HG03354 (cell line): ENCODE measurements around the gene VGF.
"Not testable (repeated sequence)": the region's sequence is repeated elsewhere in the genome, so short reads cannot be mapped to it uniquely, and the experiment has no call there.

Source experiments
- ATAC-seq: cut with Tn5 transposase; IDR thresholded peaks from one replicate; pipeline ENCODE4 v1.9.1; 2021; ENCODE audit warnings: mild to moderate bottlenecking; ENCODE audit not compliant: unreplicated experiment, poor library complexity, severe bottlenecking

The VGF gene

DNA sequence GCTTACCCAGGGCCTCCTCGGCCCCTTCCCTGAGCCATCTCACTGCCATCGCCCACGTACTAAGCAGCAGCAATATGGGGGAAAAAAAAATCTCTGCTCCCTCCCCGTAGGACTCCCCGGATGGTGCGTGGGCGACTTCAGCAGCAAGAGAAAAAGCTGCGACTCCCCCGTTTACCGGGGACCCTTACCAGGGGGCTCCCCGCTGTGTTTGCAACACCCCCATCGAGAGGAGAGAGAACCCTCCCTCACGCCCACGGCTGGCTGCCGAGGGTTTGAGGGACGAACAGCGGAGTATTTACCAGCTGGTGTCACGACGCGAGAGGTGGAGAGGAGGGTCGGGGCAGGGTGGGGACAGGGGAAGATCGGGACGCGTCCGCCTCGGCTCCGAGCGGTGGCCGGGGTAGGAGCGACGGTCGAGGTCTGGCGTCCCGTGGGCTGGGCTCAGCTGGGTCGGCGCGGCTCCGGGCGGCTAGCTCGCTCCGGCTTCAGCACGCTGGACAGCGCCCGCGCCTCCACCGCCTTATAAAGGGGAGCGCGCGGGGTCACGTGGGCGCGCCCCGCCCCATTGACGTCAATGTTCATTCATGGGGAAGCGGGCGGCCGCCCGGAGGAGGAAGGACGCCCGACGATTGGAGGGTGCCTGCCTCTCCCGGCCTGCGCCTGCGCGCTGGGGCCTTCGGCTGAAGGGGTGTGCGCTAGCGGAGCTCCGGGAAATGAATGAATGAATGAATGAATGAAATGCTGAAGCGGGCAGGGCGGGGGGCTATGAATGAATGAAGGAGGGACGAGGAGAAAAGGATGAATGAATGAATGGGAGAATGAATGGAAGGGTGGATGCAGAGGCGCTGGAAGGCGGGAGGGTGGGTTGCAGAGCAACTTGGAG is at the start of gene VGF:
TSS of gene VGF (minus strand) at position 495 of the 883 bp plus-strand sequence. CDS start 726 bp downstream, outside the sequence.
- peak; percentile 62 for ATAC-seq

GRCh38 chr7:101212014-101212413 is 46.6 kb upstream of the VGF start:
- ATAC-seq: no peak

- no peak for ATAC-seq
Measured at GRCh38 chr7:101211501-101211900, 46.1 kb upstream of the VGF start.

- no peak for ATAC-seq
Measured at GRCh38 chr7:101210143-101210542, 44.8 kb upstream of the VGF start.

- no peak for ATAC-seq
Measured at GRCh38 chr7:101208794-101209193, 43.4 kb upstream of the VGF start.

DNA sequence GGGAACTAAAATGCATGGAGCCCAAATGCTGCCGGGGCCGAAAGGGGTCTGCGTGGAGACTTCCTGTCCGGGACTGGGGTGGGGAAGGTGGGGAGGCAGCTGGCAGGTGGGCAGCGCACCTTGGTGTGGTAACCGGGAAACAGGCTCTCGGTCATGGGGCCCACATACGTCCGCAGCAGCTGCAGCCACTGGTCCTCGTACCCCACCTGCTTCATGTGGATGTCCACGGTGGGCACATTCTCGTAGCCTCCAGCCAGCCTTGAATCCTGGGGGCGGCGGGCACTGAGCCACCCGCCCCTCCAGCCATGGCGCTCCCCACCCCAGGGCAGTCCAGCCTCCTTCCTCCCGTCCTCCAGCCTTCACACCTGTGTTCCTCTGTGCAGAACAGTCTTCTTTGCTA is 42.1 kb upstream of the VGF start:
- ATAC-seq: no peak

DNA sequence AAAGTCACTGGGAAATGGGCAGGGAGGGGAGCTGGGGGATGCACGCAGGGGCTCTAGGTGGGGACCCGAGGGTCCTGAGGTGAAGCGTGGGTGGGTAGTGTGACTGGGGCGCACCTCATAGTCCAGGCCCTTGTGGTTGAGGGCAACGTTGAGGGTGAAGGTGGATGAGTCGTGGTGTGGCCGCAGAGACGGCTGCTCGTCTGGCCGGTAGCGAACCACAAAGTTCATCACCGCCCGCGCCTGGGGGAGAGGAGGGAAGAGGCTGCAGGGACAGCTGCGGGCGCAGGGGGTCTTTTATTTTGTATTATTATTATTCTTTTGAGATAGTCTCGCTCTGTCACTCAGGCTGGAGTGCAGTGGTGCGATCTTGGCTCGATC is 41.3 kb upstream of the VGF start:
- no peak for ATAC-seq

DNA sequence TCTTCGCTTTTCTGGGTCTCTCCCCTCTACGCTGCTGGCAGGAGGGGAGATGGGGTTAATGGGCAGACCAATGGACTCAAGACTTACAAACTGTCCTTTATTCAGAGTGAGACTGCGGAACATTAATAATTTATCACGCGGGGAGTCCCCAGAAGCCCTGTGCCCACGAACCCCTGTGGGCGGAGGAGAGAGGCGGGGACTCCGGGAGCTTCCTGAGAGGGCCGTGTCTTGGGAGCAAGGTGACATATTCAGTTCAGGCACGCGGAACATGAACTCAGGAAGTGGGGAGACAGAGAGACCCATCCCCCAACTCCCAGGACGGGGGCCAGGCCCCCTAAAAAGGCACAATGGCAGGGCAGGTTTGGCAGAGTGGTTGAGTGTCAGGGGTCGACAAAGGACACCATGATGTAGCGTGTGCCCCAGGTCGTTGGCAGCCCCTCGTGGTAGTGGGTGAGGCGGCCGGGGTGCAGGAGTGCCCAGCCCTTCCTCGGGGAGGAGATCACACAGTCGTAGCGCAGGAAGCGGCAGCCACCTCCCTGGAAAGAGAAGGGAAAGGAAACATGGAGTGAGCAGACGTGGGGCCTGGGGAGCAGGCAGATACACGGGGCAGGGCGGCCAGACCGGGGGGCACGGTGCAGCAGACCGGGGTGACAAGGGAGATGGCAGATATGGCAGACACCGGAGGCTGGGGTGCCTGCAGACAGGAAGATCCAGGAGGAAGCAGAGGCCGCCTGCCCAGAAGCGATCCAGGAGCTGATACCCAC is 40.7 kb upstream of the VGF start:
- no peak for ATAC-seq

- ATAC-seq: not testable (repeated sequence)
Measured at GRCh38 chr7:101203740-101204738, 38.7 kb upstream of the VGF start.

- no peak for ATAC-seq
Measured at GRCh38 chr7:101202603-101202918, 37.2 kb upstream of the VGF start.

GRCh38 chr7:101201695-101202602 is 36.6 kb upstream of the VGF start:
- no peak for ATAC-seq

DNA sequence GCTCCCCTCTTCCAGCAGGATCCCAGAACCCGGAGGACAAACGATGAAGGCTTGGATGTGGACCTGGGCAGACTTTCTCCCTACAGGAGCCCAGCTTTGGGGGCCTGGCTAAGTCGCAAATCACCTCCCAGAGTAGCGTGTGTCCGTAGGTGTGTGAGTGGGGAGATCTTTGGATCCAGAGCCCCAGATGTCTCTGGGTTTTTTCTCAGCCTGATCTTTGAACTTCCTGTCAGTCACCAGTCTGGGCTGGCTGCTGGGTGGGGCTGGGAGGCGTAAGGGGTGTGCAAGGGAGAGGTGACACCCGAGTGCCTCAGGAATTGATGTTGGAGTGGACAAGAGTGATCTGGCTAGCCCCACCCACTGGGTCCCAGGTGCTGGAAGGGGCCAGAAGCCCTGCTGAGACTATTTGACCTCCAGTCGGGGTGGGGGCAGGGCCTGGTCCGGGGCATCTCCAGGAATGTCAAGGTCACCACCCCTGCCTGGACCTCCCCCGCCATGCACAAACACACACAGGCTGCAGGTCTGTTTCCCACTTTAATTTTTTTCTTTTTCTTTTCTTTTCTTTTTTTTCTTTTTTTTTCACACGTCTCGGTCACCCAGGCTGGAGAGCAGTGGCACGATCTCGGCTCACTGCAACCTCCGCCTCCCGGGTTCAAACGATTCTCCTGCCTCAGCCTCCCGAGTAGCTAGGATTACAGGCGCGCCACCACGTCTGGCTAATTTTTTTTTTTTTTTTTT is 35.7 kb upstream of the VGF start, which contains the start of gene MOGAT3:
TSS of gene MOGAT3 (minus strand) at position 175 of the 738 bp plus-strand sequence. CDS start 182 bp downstream, outside the sequence.
- ATAC-seq: no peak

- no peak for ATAC-seq
Measured at GRCh38 chr7:101200504-101200861, 35.1 kb upstream of the VGF start.

DNA sequence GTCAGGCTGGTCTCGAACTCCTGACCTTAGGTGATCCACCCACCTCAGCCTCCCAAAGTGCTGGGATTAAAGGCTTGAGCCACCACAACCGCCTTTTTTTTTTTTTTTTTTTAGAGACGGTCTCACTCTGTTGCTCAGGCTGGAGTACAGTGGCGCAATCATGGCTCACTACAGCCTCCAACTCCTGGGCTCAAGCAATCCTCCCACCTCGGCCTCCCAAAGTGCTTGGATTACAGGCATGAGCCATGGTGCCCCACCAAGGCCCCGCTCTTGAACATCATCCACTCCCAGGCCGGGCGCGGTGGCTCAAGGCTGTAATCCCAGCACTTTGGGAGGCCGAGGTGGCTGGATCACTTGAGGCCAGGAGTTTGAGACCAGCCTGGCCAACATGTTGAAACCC is 34.2 kb upstream of the VGF start:
- not testable (repeated sequence) for ATAC-seq

DNA sequence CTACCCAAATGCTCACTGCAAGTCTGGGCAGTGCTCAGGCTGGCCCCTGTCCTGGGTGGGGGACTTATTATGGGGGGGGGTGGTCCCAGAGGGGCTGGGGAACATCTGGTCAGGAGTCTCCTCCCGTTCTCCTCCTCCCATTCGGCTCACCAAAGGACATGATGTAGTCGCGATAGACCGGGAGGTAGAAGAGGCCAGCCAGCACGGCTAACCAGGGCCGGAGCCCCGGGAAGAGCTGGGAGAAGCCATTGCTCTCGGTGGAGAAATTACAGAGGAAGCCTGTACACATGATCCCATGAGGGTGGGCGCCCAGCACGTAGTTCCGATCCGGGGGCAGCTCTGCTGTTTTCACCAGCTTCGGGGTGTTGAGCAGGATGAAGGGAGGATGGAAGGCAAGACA is 33.1 kb upstream of the VGF start:
- ATAC-seq: no peak

DNA sequence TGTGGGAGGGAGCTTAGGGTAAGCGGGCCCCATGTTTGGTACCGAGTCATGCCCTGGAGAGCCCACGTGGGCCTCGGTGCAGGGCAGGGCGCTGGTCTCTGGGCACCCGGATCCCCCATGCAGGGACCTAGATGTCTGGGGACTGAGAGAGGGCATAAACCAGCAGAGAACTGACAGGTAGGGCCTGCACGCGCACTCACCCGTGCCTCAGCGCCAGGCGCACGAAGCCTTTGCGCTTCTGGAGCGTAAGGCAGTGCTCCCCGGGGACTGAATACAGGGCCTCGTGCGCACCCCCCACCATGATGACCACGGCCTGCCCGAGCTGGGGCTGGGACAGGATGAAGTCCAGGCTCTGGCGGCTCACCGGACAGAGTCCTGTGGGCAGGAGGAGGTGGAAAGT is 32.6 kb upstream of the VGF start:
- ATAC-seq: no peak

DNA sequence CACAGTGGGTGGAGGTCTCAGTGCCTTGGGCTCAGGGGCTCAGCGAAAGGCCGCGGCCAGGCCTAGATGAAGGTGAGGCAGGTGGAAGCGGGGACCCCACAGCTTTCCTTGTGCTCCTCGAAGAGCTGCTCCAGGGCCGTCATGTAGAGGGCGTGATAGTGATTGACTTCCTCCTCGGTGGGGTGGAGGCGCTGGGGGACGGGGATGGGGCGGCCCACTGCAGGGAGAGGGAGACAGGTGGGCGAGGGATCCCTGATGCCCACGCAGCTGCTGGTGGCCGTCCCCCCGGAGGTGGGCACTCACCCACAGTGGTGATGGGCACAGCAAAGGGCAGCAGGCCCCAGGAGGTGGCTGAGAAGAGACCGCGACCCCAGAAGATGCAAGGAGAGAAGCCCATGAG is 30.5 kb upstream of the VGF start:
- no peak for ATAC-seq

- ATAC-seq: no peak
Measured at GRCh38 chr7:101189109-101189508, 23.7 kb upstream of the VGF start.
